Middle frontal gyrus (tissue), 1 donor: ENCODE results near the gene ADRA2C.

Source experiments
- DNase-seq: peaks from one replicate; pipeline ENCODE4 v3.0.0-alpha.2; 2015; ENCODE audit warnings: low spot score; ENCODE audit errors: extremely low spot score

The ADRA2C gene

GRCh38 chr4:3732076-3733028, 33.8 kb upstream of the ADRA2C start:
- no peak for DNase-seq

- DNase-seq = no peak
Observed at GRCh38 chr4:3733195-3733594, 33.0 kb upstream of the ADRA2C start.

- DNase-seq = no peak
Observed at GRCh38 chr4:3735196-3735595, 31.0 kb upstream of the ADRA2C start.

GRCh38 chr4:3736290-3736689, 29.9 kb upstream of the ADRA2C start:
- no peak for DNase-seq

- DNase-seq = no peak
Observed at GRCh38 chr4:3736806-3737205, 29.4 kb upstream of the ADRA2C start.

- DNase-seq = no peak
Observed at GRCh38 chr4:3739577-3739976, 26.6 kb upstream of the ADRA2C start.

GRCh38 chr4:3740256-3740655, 25.9 kb upstream of the ADRA2C start:
- no peak for DNase-seq

- DNase-seq = no peak
Observed at GRCh38 chr4:3741217-3742011, 24.8 kb upstream of the ADRA2C start.

GRCh38 chr4:3742610-3743009, 23.6 kb upstream of the ADRA2C start:
- DNase-seq = no peak

GRCh38 chr4:3744232-3744631, 22.0 kb upstream of the ADRA2C start:
- no peak for DNase-seq

GRCh38 chr4:3744901-3745300, 21.3 kb upstream of the ADRA2C start:
- no peak for DNase-seq

GRCh38 chr4:3745886-3746656, 20.1 kb upstream of the ADRA2C start:
- DNase-seq = no peak

- no peak for DNase-seq
Observed at GRCh38 chr4:3746701-3747580, 19.2 kb upstream of the ADRA2C start.

GRCh38 chr4:3747581-3747904, 18.6 kb upstream of the ADRA2C start:
- DNase-seq = no peak

GRCh38 chr4:3748136-3748898, 17.9 kb upstream of the ADRA2C start:
- no peak for DNase-seq

GRCh38 chr4:3749081-3749480, 17.1 kb upstream of the ADRA2C start:
- DNase-seq = no peak

- no peak for DNase-seq
Observed at GRCh38 chr4:3750334-3750733, 15.9 kb upstream of the ADRA2C start.

GRCh38 chr4:3752022-3752421, 14.2 kb upstream of the ADRA2C start:
- no peak for DNase-seq

- no peak for DNase-seq
Observed at GRCh38 chr4:3753726-3754412, 12.3 kb upstream of the ADRA2C start.
